ENCODE measurements around the gene ZSWIM1. TPM values are rescaled to one million over a fixed set of nuclear protein-coding genes. Genes with fewer than 3 reads are reported as not detected.

ZSWIM1 gene
- total RNA-seq, 3 donors from 2014 or later = 11.3 to 12.6 (median 12.4) TPM

DNA sequence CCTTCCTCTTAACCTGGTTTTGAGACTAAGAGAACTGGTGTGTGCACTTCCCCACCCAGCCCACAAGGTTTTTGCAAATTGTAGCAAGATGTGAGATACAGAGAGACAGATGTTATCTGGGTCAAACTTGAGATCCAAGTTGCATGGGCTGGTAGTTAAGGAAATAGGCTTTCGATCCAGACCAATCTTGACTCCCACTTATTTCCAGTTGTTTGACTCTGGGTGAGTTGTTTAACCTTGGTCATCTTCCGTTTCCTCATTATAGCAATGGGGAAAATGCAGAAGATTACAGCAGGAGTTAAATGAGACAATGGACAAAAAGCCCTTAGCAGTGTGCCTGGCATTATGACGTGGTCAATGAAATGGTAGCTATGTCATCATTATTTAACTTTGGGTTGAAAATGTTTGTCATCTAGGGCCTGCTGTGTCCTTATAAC lies 45.7 kb upstream of the ZSWIM1 start:
- TF ChIP-seq, protein P1, sequence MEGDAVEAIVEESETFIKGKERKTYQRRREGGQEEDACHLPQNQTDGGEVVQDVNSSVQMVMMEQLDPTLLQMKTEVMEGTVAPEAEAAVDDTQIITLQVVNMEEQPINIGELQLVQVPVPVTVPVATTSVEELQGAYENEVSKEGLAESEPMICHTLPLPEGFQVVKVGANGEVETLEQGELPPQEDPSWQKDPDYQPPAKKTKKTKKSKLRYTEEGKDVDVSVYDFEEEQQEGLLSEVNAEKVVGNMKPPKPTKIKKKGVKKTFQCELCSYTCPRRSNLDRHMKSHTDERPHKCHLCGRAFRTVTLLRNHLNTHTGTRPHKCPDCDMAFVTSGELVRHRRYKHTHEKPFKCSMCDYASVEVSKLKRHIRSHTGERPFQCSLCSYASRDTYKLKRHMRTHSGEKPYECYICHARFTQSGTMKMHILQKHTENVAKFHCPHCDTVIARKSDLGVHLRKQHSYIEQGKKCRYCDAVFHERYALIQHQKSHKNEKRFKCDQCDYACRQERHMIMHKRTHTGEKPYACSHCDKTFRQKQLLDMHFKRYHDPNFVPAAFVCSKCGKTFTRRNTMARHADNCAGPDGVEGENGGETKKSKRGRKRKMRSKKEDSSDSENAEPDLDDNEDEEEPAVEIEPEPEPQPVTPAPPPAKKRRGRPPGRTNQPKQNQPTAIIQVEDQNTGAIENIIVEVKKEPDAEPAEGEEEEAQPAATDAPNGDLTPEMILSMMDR (IDR thresholded peaks at IDR 0.05) = no peak
- peaks cover 15% of the 10 kb centered on the region for H3K4me1 ChIP-seq (ENCODE audit: low read depth)

DNA sequence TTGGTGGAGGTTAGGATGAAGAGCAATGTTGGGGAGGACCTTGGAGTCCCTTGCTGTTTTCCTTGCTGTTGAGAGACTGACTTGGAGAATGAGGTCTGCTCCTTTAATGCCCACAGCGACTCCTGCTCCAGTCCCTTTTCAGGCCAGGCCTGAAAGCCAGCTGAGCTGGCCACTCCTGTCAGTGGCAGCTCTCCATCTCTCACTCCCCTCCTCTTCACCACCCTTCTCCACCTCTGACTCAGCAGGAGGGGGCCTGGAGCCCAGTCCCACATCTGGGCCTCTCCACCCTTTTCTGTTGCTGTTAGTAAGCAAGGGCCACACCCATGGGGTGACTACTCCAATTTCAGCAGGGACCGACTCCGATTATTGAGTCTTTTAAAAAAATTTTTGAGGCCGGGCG lies 45.2 kb upstream of the ZSWIM1 start:
- peaks cover 15% of the 10 kb centered on the region for H3K4me1 ChIP-seq (ENCODE audit: low read depth)
- no peak for ATAC-seq
- peak in 2 of 3 donors; percentile 20 to 63 for DNase-seq
- H3K36me3 ChIP-seq (ENCODE audit: low read depth) = no peaks in the 10 kb centered on the region
- no peak overlapping the region for H3K4me3 ChIP-seq
- no peaks in the 10 kb centered on the region for H3K9me3 ChIP-seq
- intact Hi-C loops (cut with DNase I, micrococcal nuclease) = no loop called here
- TF ChIP-seq, protein P1 (IDR thresholded peaks at IDR 0.05) = no peak

More for the DNA sequence above, 45.7 kb upstream of the ZSWIM1 start:
- intact Hi-C loops (cut with DNase I, micrococcal nuclease) = no loop called here
- Histone ChIP-seq H3K9me3 (no peaks in the 10 kb centered on the region), H3K4me3 (no peak overlapping the region), H3K36me3 (ENCODE audit: low read depth) (no peaks in the 10 kb centered on the region)
- no peak for ATAC-seq
- DNase-seq = no peak

DNA sequence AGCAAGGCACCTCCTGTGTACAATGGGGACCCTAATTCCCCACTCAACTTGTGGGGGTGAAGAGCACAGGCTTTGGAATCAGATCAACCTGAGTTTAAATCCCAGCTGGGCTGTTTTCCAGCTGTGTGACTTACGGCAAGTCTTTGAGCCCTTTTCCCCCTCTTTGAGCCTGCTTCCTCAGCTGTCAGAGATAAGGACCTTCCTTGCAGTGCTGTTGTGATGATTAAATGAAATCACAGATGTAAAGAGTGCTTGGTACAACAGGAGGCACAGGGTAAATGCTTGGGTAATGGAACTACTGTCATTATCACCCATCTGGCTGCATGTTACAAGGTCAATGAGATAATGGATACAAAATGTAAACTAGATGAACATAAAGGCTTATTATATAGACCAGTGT lies 44.2 kb upstream of the ZSWIM1 start:
- H3K4me1 ChIP-seq (ENCODE audit: low read depth) = peaks cover 15% of the 10 kb centered on the region
- intact Hi-C loops (cut with DNase I, micrococcal nuclease) = no loop called here
- H3K36me3 ChIP-seq (ENCODE audit: low read depth) = no peaks in the 10 kb centered on the region
- ATAC-seq (no peak), DNase-seq (no peak)
- H3K4me3 ChIP-seq = no peak overlapping the region
- TF ChIP-seq, protein P1 (IDR thresholded peaks at IDR 0.05) = no peak
- no peaks in the 10 kb centered on the region for H3K9me3 ChIP-seq

DNA sequence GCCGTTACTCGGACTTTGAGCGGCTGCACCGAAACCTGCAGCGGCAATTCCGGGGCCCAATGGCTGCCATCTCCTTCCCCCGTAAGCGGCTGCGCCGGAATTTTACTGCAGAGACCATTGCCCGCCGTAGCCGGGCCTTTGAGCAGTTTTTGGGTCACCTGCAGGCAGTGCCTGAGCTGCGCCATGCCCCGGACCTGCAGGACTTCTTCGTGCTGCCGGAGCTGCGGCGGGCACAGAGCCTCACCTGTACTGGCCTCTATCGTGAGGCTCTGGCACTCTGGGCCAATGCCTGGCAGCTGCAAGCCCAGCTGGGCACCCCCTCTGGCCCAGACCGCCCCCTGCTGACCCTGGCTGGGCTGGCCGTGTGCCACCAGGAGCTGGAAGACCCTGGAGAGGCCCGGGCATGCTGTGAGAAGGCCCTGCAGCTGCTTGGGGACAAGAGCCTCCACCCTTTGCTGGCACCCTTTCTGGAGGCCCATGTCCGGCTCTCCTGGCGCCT lies 40.3 kb upstream of the ZSWIM1 start:
- intact Hi-C loops (cut with DNase I, micrococcal nuclease) = no loop called here
- ATAC-seq (peak; percentile 5), DNase-seq (no peak)

DNA sequence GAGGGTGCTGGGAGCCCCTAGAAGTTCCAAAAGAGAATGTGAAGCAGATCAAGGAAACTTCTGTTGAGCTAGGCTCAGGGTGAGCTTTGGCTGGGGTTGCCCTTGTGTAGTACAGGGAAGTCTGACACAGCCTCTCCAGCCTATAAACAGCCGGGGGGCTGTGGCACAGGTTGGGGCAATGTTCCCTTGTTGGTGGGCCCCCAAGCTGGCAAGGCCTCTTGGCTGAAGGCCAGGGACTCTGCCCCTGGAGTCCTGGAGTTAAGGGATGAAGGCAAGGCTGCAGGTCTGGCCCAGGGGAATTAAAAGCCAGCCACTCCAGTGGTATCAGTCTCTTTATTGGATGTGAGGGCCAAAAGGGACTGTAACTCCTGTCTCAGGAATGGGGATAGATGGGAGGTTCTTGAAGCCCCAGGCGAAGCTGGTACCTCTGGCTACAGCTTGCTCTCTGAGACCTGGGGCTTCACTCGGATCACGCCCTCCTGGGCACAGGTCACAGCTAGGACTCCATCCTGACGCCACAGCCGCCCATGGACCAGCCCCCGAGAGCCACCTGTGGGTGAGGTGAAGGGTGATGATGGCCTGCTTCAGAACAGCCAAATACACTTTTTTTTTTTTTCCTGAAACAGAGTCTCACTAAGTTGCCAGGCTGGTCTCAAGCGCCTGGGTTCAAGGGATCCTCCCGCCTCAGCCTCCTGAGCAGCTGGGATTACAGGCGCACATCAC lies 39.5 kb upstream of the ZSWIM1 start:
- Histone ChIP-seq H3K4me3 (no peak overlapping the region), H3K9me3 (no peaks in the 10 kb centered on the region), H3K4me1 (ENCODE audit: low read depth) (peaks cover under 1% of the 10 kb centered on the region), H3K36me3 (ENCODE audit: low read depth) (no peaks in the 10 kb centered on the region)
- intact Hi-C loops (cut with DNase I, micrococcal nuclease) = no loop called here
- DNase-seq = no peak
- TF ChIP-seq, protein P1 (IDR thresholded peaks at IDR 0.05) = no peak
- ATAC-seq = no peak

More for the DNA sequence above, 40.3 kb upstream of the ZSWIM1 start:
- H3K4me1 ChIP-seq (ENCODE audit: low read depth) = peaks cover 2% of the 10 kb centered on the region
- H3K4me3 ChIP-seq = no peak overlapping the region
- H3K9me3 ChIP-seq = no peaks in the 10 kb centered on the region
- H3K36me3 ChIP-seq (ENCODE audit: low read depth) = no peaks in the 10 kb centered on the region
- TF ChIP-seq, protein P1 (IDR thresholded peaks at IDR 0.05) = no peak
